Rectal smooth muscle tissue (tissue), 1 donor: Measurements from ENCODE around the gene CCDC192.
"Not testable (repeated sequence)": the region's sequence is repeated elsewhere in the genome, so short reads cannot be mapped to it uniquely, and the experiment has no call there.

Experiments used
- H3K27ac ChIP-seq: one replicate; pipeline ENCODE4 v1.7.0; 2013; ENCODE audit warnings: low read depth, low read length, inconsistent platforms
- H3K27me3 ChIP-seq: one replicate; pipeline ENCODE4 v1.7.0; 2013; ENCODE audit warnings: low read length; ENCODE audit not compliant: control insufficient read depth, insufficient read depth
- H3K36me3 ChIP-seq: one replicate; pipeline ENCODE4 v1.7.0; 2013; ENCODE audit warnings: low read length; ENCODE audit not compliant: control insufficient read depth, insufficient read depth
- H3K4me1 ChIP-seq: one replicate; pipeline ENCODE4 v1.7.0; 2013; ENCODE audit warnings: low read length; ENCODE audit not compliant: control insufficient read depth, insufficient read depth
- H3K4me3 ChIP-seq: one replicate; pipeline ENCODE4 v1.7.0; 2013; ENCODE audit warnings: low read length
- H3K9ac ChIP-seq: one replicate; pipeline ENCODE4 v1.7.0; 2013; ENCODE audit warnings: low read length

The CCDC192 gene

DNA sequence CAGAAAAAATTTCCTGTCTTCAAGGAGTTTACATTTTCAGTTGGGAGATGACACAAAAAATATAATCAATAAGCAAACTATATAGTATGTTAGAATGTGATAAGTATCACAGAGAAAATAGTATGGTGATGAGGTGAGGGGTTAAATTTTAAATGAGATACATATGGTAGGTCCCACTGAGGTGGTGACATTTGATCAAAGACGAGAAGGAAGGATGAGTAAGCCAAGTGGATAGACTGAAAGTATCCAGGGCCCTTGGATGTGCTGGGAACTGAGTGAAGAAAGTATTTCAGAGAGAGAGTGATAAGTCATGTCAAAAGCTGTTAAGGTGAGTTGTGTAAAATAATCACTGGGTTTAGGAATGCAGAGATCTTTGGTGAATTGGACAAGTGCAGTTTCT lies 3.5 kb downstream of the CCDC192 start:
- H3K36me3 ChIP-seq: no peaks in the 10 kb centered on the region
- H3K9ac ChIP-seq: no peak overlapping the region
- H3K27me3 ChIP-seq: no peaks in the 10 kb centered on the region
- H3K27ac ChIP-seq: peak overlapping the region; percentile 42
- H3K4me3 ChIP-seq: no peak overlapping the region
- no peaks in the 10 kb centered on the region for H3K4me1 ChIP-seq

DNA sequence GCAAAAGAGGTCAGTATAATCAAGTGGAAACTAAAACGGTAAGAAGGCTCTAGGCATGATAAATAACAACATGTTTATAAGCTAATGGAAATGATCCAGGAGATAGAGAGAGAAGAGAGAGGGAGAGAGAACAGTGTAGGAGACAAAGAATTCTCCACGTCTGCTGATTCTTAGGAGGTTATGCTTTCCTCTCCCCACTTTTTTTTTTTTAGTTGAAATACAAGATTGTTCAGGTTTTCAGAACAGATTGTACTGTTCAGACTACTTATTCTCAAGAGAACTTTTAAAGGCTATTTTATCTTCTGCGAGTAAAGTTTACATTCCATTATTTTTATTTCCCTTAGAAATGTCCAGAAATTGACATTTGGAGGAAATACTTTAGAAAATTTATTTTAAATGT lies 4.0 kb downstream of the CCDC192 start:
- no peaks in the 10 kb centered on the region for H3K36me3 ChIP-seq
- peak overlapping the region; percentile 42 for H3K27ac ChIP-seq
- H3K4me1 ChIP-seq: no peaks in the 10 kb centered on the region
- no peak overlapping the region for H3K4me3 ChIP-seq
- H3K9ac ChIP-seq: no peak overlapping the region
- no peaks in the 10 kb centered on the region for H3K27me3 ChIP-seq

- H3K4me3 ChIP-seq, H3K27me3 ChIP-seq, H3K9ac ChIP-seq, H3K36me3 ChIP-seq, H3K27ac ChIP-seq, H3K4me1 ChIP-seq: not testable (repeated sequence)
These were observed 9.9 kb downstream of the CCDC192 start for GRCh38 chr5:127713083-127713482.

GRCh38 chr5:127718181-127718580 lies 15.0 kb downstream of the CCDC192 start:
- Histone ChIP-seq H3K36me3 (no peaks in the 10 kb centered on the region), H3K9ac (no peak overlapping the region), H3K27ac (no peak overlapping the region), H3K4me3 (no peak overlapping the region), H3K27me3 (no peaks in the 10 kb centered on the region), H3K4me1 (no peaks in the 10 kb centered on the region)

- H3K9ac ChIP-seq: no peak overlapping the region
- no peaks in the 10 kb centered on the region for H3K27me3 ChIP-seq
- no peaks in the 10 kb centered on the region for H3K4me1 ChIP-seq
- no peaks in the 10 kb centered on the region for H3K36me3 ChIP-seq
- no peak overlapping the region for H3K27ac ChIP-seq
- H3K4me3 ChIP-seq: no peak overlapping the region
These were observed 20.4 kb downstream of the CCDC192 start for GRCh38 chr5:127723571-127723970.

- Histone ChIP-seq H3K4me3 (no peak overlapping the region), H3K27ac (no peak overlapping the region), H3K9ac (no peak overlapping the region), H3K36me3 (no peaks in the 10 kb centered on the region), H3K27me3 (no peaks in the 10 kb centered on the region), H3K4me1 (no peaks in the 10 kb centered on the region)
These were observed 22.5 kb downstream of the CCDC192 start for GRCh38 chr5:127725673-127726072.

- H3K27me3 ChIP-seq: no peaks in the 10 kb centered on the region
- no peak overlapping the region for H3K4me3 ChIP-seq
- no peaks in the 10 kb centered on the region for H3K4me1 ChIP-seq
- no peak overlapping the region for H3K27ac ChIP-seq
- H3K9ac ChIP-seq: no peak overlapping the region
- H3K36me3 ChIP-seq: no peaks in the 10 kb centered on the region
These were observed 29.8 kb downstream of the CCDC192 start for GRCh38 chr5:127732963-127733362.

GRCh38 chr5:127739348-127739747 lies 36.2 kb downstream of the CCDC192 start:
- H3K4me3 ChIP-seq, H3K27me3 ChIP-seq, H3K36me3 ChIP-seq, H3K4me1 ChIP-seq, H3K27ac ChIP-seq, H3K9ac ChIP-seq: not testable (repeated sequence)

DNA sequence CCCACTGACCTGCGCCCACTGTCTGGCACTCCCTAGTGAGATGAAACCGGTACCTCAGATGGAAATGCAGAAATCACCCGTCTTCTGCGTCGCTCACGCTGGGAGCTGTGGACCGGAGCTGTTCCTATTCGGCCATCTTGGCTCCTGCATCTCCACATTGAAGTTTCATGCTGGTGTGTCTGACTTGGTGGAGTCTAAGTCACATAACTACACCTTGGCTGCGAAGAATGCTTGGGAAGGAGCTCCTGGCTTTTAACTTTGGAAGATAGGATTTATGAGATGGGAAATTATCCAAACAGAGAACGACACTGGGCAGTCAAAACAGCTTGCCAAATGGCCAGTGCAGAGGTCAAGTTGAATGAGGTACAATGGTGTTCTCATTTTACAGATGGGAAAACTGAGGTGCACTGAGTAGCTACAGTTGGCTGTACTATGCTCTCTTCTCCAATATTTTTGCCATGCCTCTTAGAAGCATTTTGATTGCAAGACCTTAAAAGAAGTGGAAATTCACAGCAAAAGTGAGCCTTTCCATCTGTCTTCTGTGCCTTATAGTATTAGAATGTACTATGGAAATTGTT lies 36.7 kb downstream of the CCDC192 start:
- Histone ChIP-seq H3K4me1 (no peaks in the 10 kb centered on the region), H3K9ac (no peak overlapping the region), H3K36me3 (no peaks in the 10 kb centered on the region), H3K27ac (no peak overlapping the region), H3K27me3 (no peaks in the 10 kb centered on the region), H3K4me3 (no peak overlapping the region)

GRCh38 chr5:127741412-127741811 lies 38.2 kb downstream of the CCDC192 start:
- H3K27ac ChIP-seq: no peak overlapping the region
- no peak overlapping the region for H3K4me3 ChIP-seq
- no peaks in the 10 kb centered on the region for H3K4me1 ChIP-seq
- H3K27me3 ChIP-seq: no peaks in the 10 kb centered on the region
- no peaks in the 10 kb centered on the region for H3K36me3 ChIP-seq
- H3K9ac ChIP-seq: no peak overlapping the region

DNA sequence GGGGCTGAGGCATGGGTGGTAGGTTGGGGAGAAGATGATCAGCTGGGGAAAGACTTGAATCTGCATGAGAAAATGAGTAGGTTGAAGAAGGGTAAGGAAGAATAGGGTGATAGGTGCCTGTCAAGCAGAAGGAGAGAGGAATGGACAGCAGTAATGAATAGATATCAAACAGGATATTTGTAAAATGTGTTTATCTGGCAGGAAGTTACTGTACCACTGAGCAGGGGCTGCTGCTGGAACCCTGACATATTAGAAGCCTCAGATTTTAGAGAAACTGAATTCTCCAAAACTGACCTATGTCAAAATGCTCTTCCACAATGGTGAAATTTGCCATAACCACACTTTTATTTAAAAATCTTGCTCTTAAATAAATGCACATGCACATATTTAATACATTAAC lies 41.0 kb downstream of the CCDC192 start:
- Histone ChIP-seq H3K4me3 (no peak overlapping the region), H3K27me3 (no peaks in the 10 kb centered on the region), H3K4me1 (no peaks in the 10 kb centered on the region), H3K27ac (no peak overlapping the region), H3K9ac (no peak overlapping the region), H3K36me3 (no peaks in the 10 kb centered on the region)

DNA sequence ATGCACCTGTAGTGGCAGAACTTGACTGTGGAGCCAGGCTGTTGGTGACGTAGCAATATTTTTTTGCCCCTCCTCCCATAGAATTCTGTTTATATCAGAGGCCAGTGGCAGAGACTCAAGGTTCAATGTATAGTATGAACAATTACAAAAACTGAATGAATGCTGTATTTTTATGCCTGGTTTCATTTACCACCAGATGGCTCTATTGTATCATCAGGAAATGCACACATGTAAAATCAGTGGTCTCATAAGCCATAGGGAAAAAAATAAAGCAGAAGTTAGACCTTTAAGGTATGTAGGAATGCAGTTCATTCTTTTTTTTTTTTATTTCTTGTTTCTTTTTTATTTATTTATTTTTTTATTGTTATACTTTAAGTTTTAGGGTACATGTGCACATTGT lies 43.6 kb downstream of the CCDC192 start:
- Histone ChIP-seq H3K4me1 (no peaks in the 10 kb centered on the region), H3K27me3 (no peaks in the 10 kb centered on the region), H3K27ac (no peak overlapping the region), H3K36me3 (no peaks in the 10 kb centered on the region), H3K9ac (no peak overlapping the region), H3K4me3 (no peak overlapping the region)

DNA sequence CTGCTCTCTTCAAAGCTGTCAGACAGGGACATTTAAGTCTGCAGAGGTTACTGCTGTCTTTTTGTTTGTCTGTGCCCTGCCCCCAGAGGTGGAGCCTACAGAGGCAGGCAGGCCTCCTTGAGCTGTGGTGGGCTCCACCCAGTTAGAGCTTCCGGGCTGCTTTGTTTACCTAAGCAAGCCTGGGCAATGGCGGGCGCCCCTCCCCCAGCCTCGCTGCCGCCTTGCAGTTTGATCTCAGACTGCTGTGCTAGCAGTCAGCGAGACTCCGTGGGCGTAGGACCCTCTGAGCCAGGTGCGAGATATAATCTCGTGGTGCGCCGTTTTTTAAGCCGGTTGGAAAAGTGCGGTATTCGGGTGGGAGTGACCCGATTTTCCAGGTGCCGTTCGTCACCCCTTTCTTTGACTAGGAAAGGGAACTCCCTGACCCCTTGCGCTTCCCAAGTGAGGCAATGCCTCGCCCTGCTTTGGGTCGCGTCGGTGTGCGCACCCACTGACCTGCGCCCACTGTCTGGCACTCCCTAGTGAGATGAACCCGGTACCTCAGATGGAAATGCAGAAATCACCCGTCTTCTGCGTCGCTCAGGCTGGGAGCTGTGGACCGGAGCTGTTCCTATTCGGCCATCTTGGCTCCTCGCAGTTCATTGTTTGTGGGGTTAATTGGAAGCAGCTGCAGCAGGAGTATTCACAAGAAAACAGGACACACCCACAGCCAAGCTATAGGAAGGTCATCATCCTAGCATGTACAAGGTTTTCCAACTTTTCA lies 49.5 kb downstream of the CCDC192 start:
- H3K4me3 ChIP-seq, H3K27me3 ChIP-seq, H3K4me1 ChIP-seq, H3K27ac ChIP-seq, H3K36me3 ChIP-seq, H3K9ac ChIP-seq: not testable (repeated sequence)
